IMR-90 (cell line): ENCODE measurements around the gene SCAF1. TPM values are rescaled to one million over a fixed set of nuclear protein-coding genes. Genes with fewer than 3 reads are reported as not detected.

Experiments
- ATAC-seq: fragments of 200-7000 bp; cut with Tn5 transposase; 2 replicates; pipeline ENCODE4 v1.9.1; 2020; ENCODE audit warnings: low read depth, mild to moderate bottlenecking, moderate library complexity
- BruUV-seq: library from RNA; stranded (reverse); fragments of 400-500 nt; replicated peaks from 2 replicates; lab custom pipeline; 2021; lab: Mats Ljungman, UMichigan
- CTCF ChIA-PET: fragments of 300-600 bp; formaldehyde crosslinking; extraction: SDS; loops from one replicate; lab custom pipeline; 2021; ENCODE audit warnings: antibody characterized with exemption; lab: Yijun Ruan, JAX
- POLR2A ChIA-PET: fragments of 300-600 bp; sonication (Branson Sonifier 250); formaldehyde crosslinking; loops from one replicate; lab custom pipeline; 2022; ENCODE audit warnings: antibody characterized with exemption; ENCODE audit not compliant: unreplicated experiment; lab: Charles Lee
- DNase-seq: peaks from one replicate; pipeline ENCODE4 v3.0.0; 2013
- H2AFZ ChIP-seq: replicated peaks from 2 replicates; pipeline ENCODE3; 2013; ENCODE audit warnings: low read length, mild to moderate bottlenecking; ENCODE audit not compliant: poor library complexity
- H2AK5ac ChIP-seq: 2 replicates; pipeline ENCODE4 v1.6.1; 2013; ENCODE audit warnings: low read depth, low read length, inconsistent platforms
- H2AK9ac ChIP-seq: replicated peaks from 2 replicates; pipeline ENCODE3; 2013; ENCODE audit warnings: mild to moderate bottlenecking, low read depth, low read length, moderate library complexity; ENCODE audit not compliant: poor library complexity
- H2BK120ac ChIP-seq: 2 replicates; pipeline ENCODE4 v1.6.1; 2013; ENCODE audit warnings: low read depth, low read length, inconsistent platforms
- H2BK15ac ChIP-seq: 3 replicates; pipeline ENCODE4 v1.6.1; 2013; ENCODE audit warnings: low read depth, low read length, inconsistent platforms
- H2BK20ac ChIP-seq: 2 replicates; pipeline ENCODE4 v1.6.1; 2013; ENCODE audit warnings: low read depth, mild to moderate bottlenecking, inconsistent platforms, low read length, moderate library complexity
- H2BK5ac ChIP-seq: 2 replicates; pipeline ENCODE4 v1.6.1; 2013; ENCODE audit warnings: mild to moderate bottlenecking, low read depth, low read length, inconsistent platforms; ENCODE audit not compliant: poor library complexity, severe bottlenecking
- H3K14ac ChIP-seq: replicated peaks from 2 replicates; pipeline ENCODE4 v1.6.1; 2013; ENCODE audit warnings: low read depth, low read length, inconsistent platforms
- H3K18ac ChIP-seq: 2 replicates; pipeline ENCODE4 v1.6.1; 2013; ENCODE audit warnings: low read depth, low read length, control low read depth
- H3K23ac ChIP-seq: 2 replicates; pipeline ENCODE4 v1.6.1; 2013; ENCODE audit warnings: low read depth, low read length, inconsistent platforms
- H3K27ac ChIP-seq: 2 replicates; pipeline ENCODE4 v1.5.1; 2013; ENCODE audit warnings: mild to moderate bottlenecking, control low read depth, low read length; ENCODE audit not compliant: insufficient read depth
- H3K27me3 ChIP-seq: 2 replicates; pipeline ENCODE4 v1.6.1; 2013; ENCODE audit warnings: low read length; ENCODE audit not compliant: control insufficient read depth, insufficient read depth
- H3K36me3 ChIP-seq: 2 replicates; pipeline ENCODE4 v1.6.1; 2013; ENCODE audit warnings: low read length, mixed read lengths; ENCODE audit not compliant: control insufficient read depth, insufficient read depth
- H3K4ac ChIP-seq: 2 replicates; pipeline ENCODE4 v1.6.1; 2013; ENCODE audit warnings: low read depth, low read length, inconsistent platforms
- H3K4me1 ChIP-seq: 2 replicates; pipeline ENCODE4 v1.6.1; 2013; ENCODE audit warnings: low read length, mixed read lengths; ENCODE audit not compliant: control insufficient read depth, insufficient read depth
- H3K4me2 ChIP-seq: 2 replicates; pipeline ENCODE4 v1.6.1; 2013; ENCODE audit warnings: low read depth, mild to moderate bottlenecking, control low read depth, low read length, moderate library complexity
- H3K4me3 ChIP-seq: 2 replicates; pipeline ENCODE4 v1.5.1; 2013; ENCODE audit warnings: low read depth, mild to moderate bottlenecking, control low read depth, low read length, moderate library complexity; ENCODE audit not compliant: insufficient read depth
- H3K56ac ChIP-seq: 2 replicates; pipeline ENCODE4 v1.6.1; 2013; ENCODE audit warnings: low read length, inconsistent platforms; ENCODE audit not compliant: insufficient read depth; ENCODE audit errors: extremely low read depth
- H3K79me1 ChIP-seq, 2 experiments: 2 replicates each; pipeline ENCODE4 v1.6.1; 2013; ENCODE audit warnings: low read length in 2 of 2, inconsistent platforms in 1 of 2, low read depth in 1 of 2
- H3K9ac ChIP-seq: 2 replicates; pipeline ENCODE4 v1.6.1; 2013; ENCODE audit warnings: low read depth, low read length, control low read depth
- H3K9me1 ChIP-seq: 2 replicates; pipeline ENCODE4 v1.6.1; 2013; ENCODE audit warnings: low read length, inconsistent platforms; ENCODE audit not compliant: insufficient read depth
- H3K9me3 ChIP-seq: 2 replicates; pipeline ENCODE4 v1.6.1; 2013; ENCODE audit warnings: low read length; ENCODE audit not compliant: control insufficient read depth, insufficient read depth
- H4K20me1 ChIP-seq: 2 replicates; pipeline ENCODE4 v1.6.1; 2013; ENCODE audit warnings: low read length, inconsistent platforms; ENCODE audit not compliant: insufficient read depth
- H4K5ac ChIP-seq: 2 replicates; pipeline ENCODE4 v1.6.1; 2013; ENCODE audit warnings: mild to moderate bottlenecking, low read depth, low read length, control low read depth
- H4K8ac ChIP-seq, 2 experiments: 2 replicates each; pipeline ENCODE4 v1.6.1; 2013; ENCODE audit warnings: low read depth in 2 of 2, low read length in 2 of 2, control low read depth in 1 of 2, inconsistent platforms in 1 of 2
- H4K91ac ChIP-seq: 2 replicates; pipeline ENCODE4 v1.6.1; 2013; ENCODE audit warnings: low read depth, low read length, inconsistent platforms; ENCODE audit not compliant: insufficient read depth
- BHLHE40 ChIP-seq: fragments of 150-350 bp; IDR thresholded peaks from 2 replicates; pipeline ENCODE4 v1.6.1; 2016; ENCODE audit warnings: mild to moderate bottlenecking, low read depth, low read length
- CEBPB ChIP-seq: IDR thresholded peaks from 2 replicates; pipeline ENCODE4 v1.6.1; 2012; ENCODE audit warnings: low read depth, low read length, improper control_type of control experiment
- CTCF ChIP-seq: conservative IDR thresholded peaks from 2 replicates; pipeline ENCODE4 v1.5.1; 2012; ENCODE audit warnings: mild to moderate bottlenecking, low read depth, low read length, improper control_type of control experiment
- FOS ChIP-seq: fragments of 150-350 bp; IDR thresholded peaks from 2 replicates; pipeline ENCODE4 v1.6.1; 2016; ENCODE audit warnings: low read depth, low read length
- MAFK ChIP-seq: IDR thresholded peaks from 2 replicates; pipeline ENCODE4 v1.6.1; 2012; ENCODE audit warnings: low read depth, low read length, improper control_type of control experiment
- MAZ ChIP-seq: IDR thresholded peaks from 2 replicates; pipeline ENCODE4 v1.6.1; 2012; ENCODE audit warnings: low read depth, mild to moderate bottlenecking, low read length, improper control_type of control experiment, moderate library complexity, borderline replicate concordance
- RAD21 ChIP-seq: IDR thresholded peaks from 2 replicates; pipeline ENCODE4 v1.6.1; 2012; ENCODE audit warnings: low read length, improper control_type of control experiment
- RCOR1 ChIP-seq: IDR thresholded peaks from 2 replicates; pipeline ENCODE4 v1.6.1; 2012; ENCODE audit warnings: mild to moderate bottlenecking, low read length, improper control_type of control experiment; ENCODE audit not compliant: insufficient replicate concordance
- USF2 ChIP-seq: fragments of 150-350 bp; IDR thresholded peaks from 2 replicates; pipeline ENCODE4 v1.6.1; 2017; ENCODE audit warnings: mild to moderate bottlenecking, antibody characterized with exemption, low read length, low read depth
- WGBS, 2 experiments: methylation state at CpG; one replicate each; pipeline versions ENCODE4 v1.1.5 to v1.1.7; 2013; ENCODE audit warnings: missing lambda C conversion rate in 2 of 2; ENCODE audit not compliant: insufficient read length in 1 of 2; ENCODE audit errors: extremely low coverage in 2 of 2; 5-methylcytosine and 5-hydroxymethylcytosine counted together
- dilution Hi-C: fragments of 300-500 bp; cut with HindIII; formaldehyde crosslinking; loops from one replicate; pipeline ENCODE4 v1.14.3; 2018; ENCODE audit warnings: low sequenced_read_pairs; ENCODE audit not compliant: unreplicated experiment
- in situ Hi-C: fragments of 300-500 bp; cut with MboI; formaldehyde crosslinking; loops from 3 replicates; pipeline ENCODE4 v1.14.3; 2019; ENCODE audit warnings: low sequenced_read_pairs, inconsistent platforms, mixed read lengths
- intact Hi-C: fragments of 100-400 bp; cut with micrococcal nuclease; formaldehyde crosslinking; loops from 2 replicates; pipeline ENCODE4 v1.10.0; 2022
- polyA plus RNA-seq, 3 experiments: library from polyadenylated mRNA; depleted of rRNA; stranded (reverse); fragments of >200 nt; gene quantifications; 2 replicates each; pipeline ENCODE4 v1.2.3, GENCODE V29; 2012; ENCODE audit warnings: low replicate concordance in 1 of 3
- total RNA-seq: library from RNA; depleted of rRNA; stranded (reverse); fragments of >200 nt; gene quantifications from 2 replicates; pipeline ENCODE4 v1.2.3, GENCODE V29; 2012

The SCAF1 gene
- total and polyA plus RNA-seq, 2 of the 4 experiments (the other 2 are of a cell fraction): 2.2 to 14.8 TPM

GRCh38 chr19:49609499-49610092 is 32.4 kb upstream of the SCAF1 start:
- Histone ChIP-seq H2AFZ (peak overlapping the region; percentile 58), H3K4me1 (peaks cover 14% of the 10 kb centered on the region), H3K79me1 (peaks cover 22 to 73% of the 10 kb centered on the region in 2 experiments), H2BK5ac (no peak overlapping the region), H3K9me1 (peaks cover 7% of the 10 kb centered on the region), H3K18ac (no peak overlapping the region), H3K4me2 (no peak overlapping the region), H3K56ac (no peak overlapping the region), H2BK120ac (no peak overlapping the region), H4K91ac (no peak overlapping the region), H3K9me3 (no peaks in the 10 kb centered on the region), H3K14ac (no peak overlapping the region), H3K23ac (no peak overlapping the region), H4K5ac (no peak overlapping the region), H3K27ac (no peak overlapping the region), H2AK5ac (no peak overlapping the region), H3K4ac (no peak overlapping the region), H3K36me3 (peaks cover 37% of the 10 kb centered on the region), H2AK9ac (no peak overlapping the region), H3K4me3 (no peak overlapping the region), H3K27me3 (no peaks in the 10 kb centered on the region), H2BK20ac (no peak overlapping the region), H3K9ac (no peak overlapping the region), H4K8ac (no peak overlapping the region), H4K20me1 (peaks cover 47% of the 10 kb centered on the region), H2BK15ac (no peak overlapping the region)
- WGBS, 2 experiments: 100% methylated on average over 2 of the region's 12 CpGs; no CpG with 5 or more reads in 1 of the 2 experiments
- in situ Hi-C loops (no loop called here), intact Hi-C loops (no loop called here), dilution Hi-C loops (no loop called here)
- ChIA-PET CTCF (no interaction called here), POLR2A (no interaction called here)
- no peak for TF ChIP-seq RCOR1
- TF ChIP-seq RAD21: no peak
- no peak for TF ChIP-seq BHLHE40
- no peak for TF ChIP-seq MAZ
- no peak for TF ChIP-seq CEBPB
- TF ChIP-seq FOS: no peak
- TF ChIP-seq CTCF: no peak
- no peak for TF ChIP-seq MAFK
- no peak for TF ChIP-seq USF2
- no TSS peak for BruUV-seq
- ATAC-seq (no peak), DNase-seq (no peak)
